Thyroid gland (tissue), 4 donors: ENCODE measurements around the gene ELL. TPM values are rescaled to one million over a fixed set of nuclear protein-coding genes. Genes with fewer than 3 reads are reported as not detected.

Experiments
- DNase-seq, 2 donors: peaks; one replicate each; pipeline ENCODE4 v3.0.0-alpha.2; 2019
- H3K27ac ChIP-seq, 3 donors: fragments of 200-600 bp; sonication (generic); 1 replicate in 2 of 3; 2 replicates in 1 of 3; pipeline ENCODE4 v1.5.1; 2016 to 2019; ENCODE audit warnings: mild to moderate bottlenecking in 1 of 3, moderate library complexity in 1 of 3
- H3K27me3 ChIP-seq: fragments of 200-600 bp; sonication (generic); one replicate; pipeline ENCODE4 v1.5.1; 2019
- H3K36me3 ChIP-seq, 2 donors: fragments of 200-600 bp; sonication (generic); one replicate each; pipeline ENCODE4 v1.5.1; 2016 to 2019
- H3K4me1 ChIP-seq, 2 donors: fragments of 200-600 bp; sonication (generic); one replicate each; pipeline ENCODE4 v1.5.1; 2017 to 2019
- H3K4me3 ChIP-seq, 3 donors: fragments of 200-600 bp; sonication (generic); replicated peaks in 1 of 3; 1 replicate in 2 of 3; 2 replicates in 1 of 3; pipeline ENCODE4 v1.5.1; 2016; ENCODE audit warnings: mild to moderate bottlenecking in 1 of 3
- H3K9me3 ChIP-seq: fragments of 200-600 bp; sonication (generic); one replicate; pipeline ENCODE4 v1.5.1; 2017
- CTCF ChIP-seq, 6 experiments: fragments of 200-600 bp in 3 of 6; fragments of 450-650 bp in 3 of 6; sonication (generic) in 3 of 6; IDR thresholded peaks; one replicate each; pipeline ENCODE4 v1.5.1; 2016 to 2019; ENCODE audit warnings: antibody characterized with exemption in 6 of 6, mild to moderate bottlenecking in 2 of 6, inconsistent platforms in 1 of 6, moderate library complexity in 1 of 6
- POLR2A ChIP-seq, 2 donors: fragments of 450-650 bp; IDR thresholded peaks; one replicate each; pipeline ENCODE4 v1.6.1; 2017; ENCODE audit warnings: antibody characterized with exemption in 2 of 2, mild to moderate bottlenecking in 2 of 2, moderate library complexity in 1 of 2
- WGBS, 2 donors: methylation state at CpG; one replicate each; pipeline ENCODE4 v1.1.5; 2017; 5-methylcytosine and 5-hydroxymethylcytosine counted together
- intact Hi-C: fragments of 100-400 bp; cut with DNase I; formaldehyde crosslinking; loops from one replicate; pipeline ENCODE4 v1.15.1; 2023
- total RNA-seq, 4 donors: library from RNA; depleted of rRNA; stranded (reverse); fragments of >200 nt; gene quantifications; one replicate each; pipeline ENCODE4 v1.2.3, GENCODE V29; 2016

The ELL gene
- total RNA-seq, 4 donors from 2014 or later = 10.8 to 31.0 (median 11.5) TPM

- peaks cover 43 to 73% of the 10 kb centered on the region in 2 donors for H3K4me1 ChIP-seq
- WGBS, 2 donors = 82 to 90% methylated on average over 8 of the region's 8 CpGs
- intact Hi-C loops = no loop called here
These were observed 35.1 kb downstream of the ELL start for GRCh38 chr19:18486746-18487145.

GRCh38 chr19:18484992-18485391 is 36.9 kb downstream of the ELL start:
- 93 to 100% methylated on average over 3 to 5 of the region's 5 CpGs for WGBS, 2 donors
- no peaks in the 10 kb centered on the region for H3K27me3 ChIP-seq
- H3K36me3 ChIP-seq = no peaks in the 10 kb centered on the region
- H3K27ac ChIP-seq = no peak overlapping the region
- H3K4me1 ChIP-seq = peaks cover 50 to 88% of the 10 kb centered on the region in 2 donors
- no peak for DNase-seq
- intact Hi-C loops = no loop called here
- TF ChIP-seq POLR2A (IDR thresholded peaks at IDR 0.05) (no peak), CTCF (IDR thresholded peaks at IDR 0.05) (no peak)
- no peak overlapping the region for H3K4me3 ChIP-seq
- H3K9me3 ChIP-seq = no peaks in the 10 kb centered on the region

More at GRCh38 chr19:18486746-18487145, 35.1 kb downstream of the ELL start:
- Histone ChIP-seq H3K4me3 (no peak overlapping the region), H3K27me3 (no peaks in the 10 kb centered on the region), H3K36me3 (no peaks in the 10 kb centered on the region), H3K27ac (peak overlapping the region in 1 of 3 donors; percentile 19), H3K9me3 (no peaks in the 10 kb centered on the region)
- TF ChIP-seq POLR2A (IDR thresholded peaks at IDR 0.05) (no peak), CTCF (IDR thresholded peaks at IDR 0.05) (no peak)
- no peak for DNase-seq

GRCh38 chr19:18483119-18483890 is 38.6 kb downstream of the ELL start:
- H3K9me3 ChIP-seq = no peaks in the 10 kb centered on the region
- no peaks in the 10 kb centered on the region for H3K27me3 ChIP-seq
- TF ChIP-seq POLR2A (IDR thresholded peaks at IDR 0.05) = no peak
- no peak for TF ChIP-seq CTCF (IDR thresholded peaks at IDR 0.05)
- WGBS, 2 donors = 51 to 55% methylated on average over 10 to 12 of the region's 12 CpGs
- H3K27ac ChIP-seq = no peak overlapping the region
- DNase-seq = peak in 1 of 2 donors; percentile 23
- peaks cover 46 to 89% of the 10 kb centered on the region in 2 donors for H3K4me1 ChIP-seq
- H3K4me3 ChIP-seq = no peak overlapping the region
- no peaks in the 10 kb centered on the region for H3K36me3 ChIP-seq
- intact Hi-C loops = no loop called here

GRCh38 chr19:18481505-18482222 is 40.2 kb downstream of the ELL start:
- TF ChIP-seq POLR2A (IDR thresholded peaks at IDR 0.05) (no peak), CTCF (IDR thresholded peaks at IDR 0.05) (no peak)
- no peaks in the 10 kb centered on the region for H3K27me3 ChIP-seq
- no peak for DNase-seq
- no peaks in the 10 kb centered on the region for H3K36me3 ChIP-seq
- no peak overlapping the region for H3K27ac ChIP-seq
- peaks cover 39 to 78% of the 10 kb centered on the region in 2 donors for H3K4me1 ChIP-seq
- 94 to 96% methylated on average over 12 of the region's 12 CpGs for WGBS, 2 donors
- intact Hi-C loops = no loop called here
- H3K9me3 ChIP-seq = no peaks in the 10 kb centered on the region
- no peak overlapping the region for H3K4me3 ChIP-seq
